Rectal smooth muscle tissue (tissue), 1 donor: Measurements from ENCODE around the gene PRAMEF18.
"Not testable (repeated sequence)": the region's sequence is repeated elsewhere in the genome, so short reads cannot be mapped to it uniquely, and the experiment has no call there.

Experiments
- H3K27ac ChIP-seq: one replicate; pipeline ENCODE4 v1.7.0; 2013; ENCODE audit warnings: low read depth, low read length, inconsistent platforms
- H3K27me3 ChIP-seq: one replicate; pipeline ENCODE4 v1.7.0; 2013; ENCODE audit warnings: low read length; ENCODE audit not compliant: control insufficient read depth, insufficient read depth
- H3K36me3 ChIP-seq: one replicate; pipeline ENCODE4 v1.7.0; 2013; ENCODE audit warnings: low read length; ENCODE audit not compliant: control insufficient read depth, insufficient read depth
- H3K4me1 ChIP-seq: one replicate; pipeline ENCODE4 v1.7.0; 2013; ENCODE audit warnings: low read length; ENCODE audit not compliant: control insufficient read depth, insufficient read depth
- H3K4me3 ChIP-seq: one replicate; pipeline ENCODE4 v1.7.0; 2013; ENCODE audit warnings: low read length
- H3K9ac ChIP-seq: one replicate; pipeline ENCODE4 v1.7.0; 2013; ENCODE audit warnings: low read length

PRAMEF18 gene

DNA sequence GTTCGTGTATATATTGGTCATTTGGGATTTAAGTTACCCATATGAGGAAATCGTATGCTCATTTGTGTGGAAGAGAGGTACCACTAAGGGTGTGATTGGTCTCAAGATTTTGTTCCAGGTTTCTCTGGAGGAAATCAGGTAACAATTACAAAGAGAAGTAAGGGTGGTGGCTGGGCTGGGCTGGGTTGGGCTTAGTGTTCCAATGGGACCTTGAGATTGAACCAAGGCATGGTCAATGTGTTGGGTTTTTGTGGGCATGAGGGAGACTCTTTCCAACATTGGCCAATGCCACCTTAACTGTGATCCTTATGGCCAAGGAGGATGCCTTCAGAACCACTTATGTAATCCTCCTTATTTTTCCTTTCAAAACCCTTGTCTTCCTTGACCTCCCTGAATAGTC lies 4.6 kb upstream of the PRAMEF18 start:
- not testable (repeated sequence) for H3K27ac ChIP-seq, H3K36me3 ChIP-seq, H3K4me1 ChIP-seq, H3K27me3 ChIP-seq, H3K4me3 ChIP-seq, H3K9ac ChIP-seq

DNA sequence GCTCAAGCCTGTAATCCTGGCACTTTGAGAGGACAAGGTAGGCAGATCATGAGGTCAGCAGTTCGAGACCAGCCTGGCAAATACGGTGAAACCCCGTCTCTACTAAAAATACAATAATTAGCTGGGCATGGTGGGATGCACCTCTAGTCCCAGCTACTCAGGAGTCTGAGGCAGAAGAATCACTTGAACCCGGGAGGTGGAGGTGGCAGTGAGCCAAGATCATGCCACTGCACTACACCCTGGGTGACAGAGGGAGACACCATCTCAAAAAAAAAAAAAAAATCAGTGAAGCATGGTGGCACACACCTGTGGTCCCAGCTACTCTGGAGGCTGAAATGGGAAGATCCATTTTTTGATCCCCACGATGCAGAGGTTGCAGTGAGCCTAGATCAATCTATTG lies 4.1 kb upstream of the PRAMEF18 start:
- not testable (repeated sequence) for H3K27ac ChIP-seq, H3K4me3 ChIP-seq, H3K36me3 ChIP-seq, H3K4me1 ChIP-seq, H3K27me3 ChIP-seq, H3K9ac ChIP-seq

DNA sequence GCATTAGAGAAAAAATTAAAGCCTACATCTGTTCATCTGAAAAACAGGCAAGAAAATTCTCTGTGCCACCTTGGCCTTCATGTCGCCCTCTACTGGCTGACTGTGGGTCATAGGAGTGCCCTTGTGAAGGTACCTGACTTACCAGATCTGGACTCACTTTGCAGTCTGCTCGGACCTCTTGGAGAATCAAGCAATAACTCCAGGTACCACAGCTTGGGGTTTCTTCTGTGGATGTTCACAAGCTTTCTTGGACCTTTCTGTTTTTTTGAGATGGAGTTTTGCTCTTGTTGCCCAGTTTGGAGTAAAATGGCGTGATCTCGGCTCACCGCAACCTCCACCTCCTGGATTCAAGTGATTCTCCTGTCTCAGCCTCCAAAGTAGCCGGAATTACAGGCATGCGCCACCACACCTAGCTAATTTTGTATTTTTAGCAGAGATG lies 2.4 kb upstream of the PRAMEF18 start:
- Histone ChIP-seq H3K27ac (no peak overlapping the region), H3K4me1 (no peaks in the 10 kb centered on the region), H3K4me3 (no peak overlapping the region), H3K27me3 (no peaks in the 10 kb centered on the region), H3K36me3 (no peaks in the 10 kb centered on the region), H3K9ac (no peak overlapping the region)

DNA sequence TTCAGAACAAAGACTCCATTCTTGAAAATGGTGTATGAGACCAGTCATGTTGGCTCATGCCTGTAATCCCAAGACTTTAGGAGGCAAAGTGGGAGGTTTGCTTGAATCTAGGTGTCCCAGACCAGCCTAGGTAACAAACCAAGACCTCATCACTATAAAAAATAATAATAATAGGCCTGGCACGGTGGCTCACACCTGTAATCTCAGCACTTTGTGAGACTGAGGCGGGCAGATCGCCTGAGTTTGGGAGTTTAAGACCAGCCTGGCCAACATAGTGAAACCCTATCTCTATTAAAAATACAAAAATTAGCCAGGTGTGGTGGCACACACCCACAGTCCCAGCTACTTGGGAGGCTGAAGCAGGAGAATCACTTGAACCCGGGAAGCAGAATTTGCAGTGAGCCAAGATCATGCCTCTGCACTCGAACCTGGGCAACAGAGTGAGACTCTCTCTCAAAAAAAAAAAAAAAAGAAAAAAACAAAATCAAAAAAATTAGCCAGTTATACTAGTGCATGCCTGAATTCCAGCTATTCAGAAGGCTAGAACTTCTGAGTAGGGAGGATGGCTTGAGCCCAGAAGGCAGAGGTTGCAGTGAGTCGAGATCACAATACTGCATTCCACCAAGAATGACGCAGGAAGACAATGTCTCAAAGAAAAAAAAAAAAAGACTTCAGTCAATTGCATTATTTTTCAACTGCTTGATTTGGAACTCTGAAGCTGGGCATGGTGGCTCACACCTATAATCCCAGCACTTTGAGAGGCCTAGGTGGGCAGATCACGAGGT lies 1.5 kb upstream of the PRAMEF18 start:
- H3K4me1 ChIP-seq, H3K9ac ChIP-seq, H3K36me3 ChIP-seq, H3K4me3 ChIP-seq, H3K27me3 ChIP-seq, H3K27ac ChIP-seq: not testable (repeated sequence)

DNA sequence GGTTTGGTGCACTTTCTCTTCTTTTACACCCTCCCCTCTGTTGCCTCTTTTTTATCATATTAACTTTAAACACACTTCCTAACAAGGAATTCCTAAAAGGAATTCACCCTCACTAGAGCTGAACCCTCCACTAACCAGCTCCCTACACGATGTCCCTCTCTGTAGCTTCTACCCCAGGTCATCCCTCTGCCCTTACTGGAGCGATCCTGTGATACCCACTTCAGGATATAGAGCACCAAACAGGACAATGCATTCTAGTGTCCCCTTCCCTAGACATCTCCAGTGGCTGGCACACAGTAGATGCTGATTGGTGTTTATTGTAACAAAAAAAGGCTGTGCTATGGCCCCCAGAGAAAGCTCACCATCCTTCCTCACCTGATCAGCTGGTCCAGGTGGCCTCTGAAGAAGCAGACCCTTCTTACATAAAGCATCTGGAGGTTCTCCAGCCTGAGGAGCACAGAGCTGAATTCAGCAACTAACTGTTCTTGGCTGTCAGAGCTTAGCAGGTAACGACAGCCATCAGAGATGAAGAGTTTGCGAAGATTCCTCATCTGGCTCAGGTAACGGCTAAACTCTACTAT lies 1.4 kb downstream of the PRAMEF18 start:
- H3K9ac ChIP-seq = no peak overlapping the region
- no peak overlapping the region for H3K4me3 ChIP-seq
- no peaks in the 10 kb centered on the region for H3K27me3 ChIP-seq
- H3K4me1 ChIP-seq = no peaks in the 10 kb centered on the region
- no peaks in the 10 kb centered on the region for H3K36me3 ChIP-seq
- H3K27ac ChIP-seq = no peak overlapping the region

DNA sequence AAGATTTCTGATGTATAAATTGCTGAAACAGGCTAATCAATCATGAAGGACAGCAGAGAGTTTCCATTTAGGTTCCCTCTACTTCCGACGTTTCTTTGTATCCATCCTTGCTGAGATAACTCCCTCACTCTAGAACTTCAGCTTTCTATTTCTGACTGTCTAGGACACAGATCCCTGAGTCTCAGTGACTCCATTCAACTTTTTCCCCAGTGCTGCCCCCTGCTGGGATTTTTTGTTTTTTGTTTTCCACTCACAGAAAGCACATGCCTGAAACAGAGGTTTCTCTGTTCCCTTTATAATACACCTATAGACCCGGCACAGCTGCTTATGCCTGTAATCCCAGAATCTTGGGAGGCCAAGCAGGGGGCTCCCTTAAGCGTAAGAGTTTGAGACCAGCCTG lies 3.2 kb downstream of the PRAMEF18 start:
- H3K27me3 ChIP-seq, H3K27ac ChIP-seq, H3K4me3 ChIP-seq, H3K9ac ChIP-seq, H3K36me3 ChIP-seq, H3K4me1 ChIP-seq: not testable (repeated sequence)

DNA sequence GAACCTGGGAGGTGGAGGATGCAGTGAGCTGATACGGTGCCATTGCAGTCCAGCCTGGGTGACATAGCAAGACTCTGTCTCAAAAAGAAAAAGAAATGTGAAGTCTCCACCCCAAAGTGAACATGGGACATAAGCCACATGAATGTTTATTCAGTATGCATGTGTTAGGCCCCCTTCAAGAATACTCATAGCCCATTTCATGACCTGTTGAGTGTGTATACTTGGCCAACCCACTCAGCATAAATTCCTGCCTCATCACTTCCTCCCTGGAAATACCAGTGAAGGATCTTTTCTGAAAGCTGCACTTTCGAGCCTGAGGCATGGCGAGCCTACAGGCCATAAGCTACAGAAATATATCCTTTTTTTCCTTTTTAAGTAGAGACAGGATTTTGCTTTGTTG lies 6.8 kb downstream of the PRAMEF18 start:
- H3K27ac ChIP-seq, H3K4me3 ChIP-seq, H3K9ac ChIP-seq, H3K36me3 ChIP-seq, H3K27me3 ChIP-seq, H3K4me1 ChIP-seq: not testable (repeated sequence)

DNA sequence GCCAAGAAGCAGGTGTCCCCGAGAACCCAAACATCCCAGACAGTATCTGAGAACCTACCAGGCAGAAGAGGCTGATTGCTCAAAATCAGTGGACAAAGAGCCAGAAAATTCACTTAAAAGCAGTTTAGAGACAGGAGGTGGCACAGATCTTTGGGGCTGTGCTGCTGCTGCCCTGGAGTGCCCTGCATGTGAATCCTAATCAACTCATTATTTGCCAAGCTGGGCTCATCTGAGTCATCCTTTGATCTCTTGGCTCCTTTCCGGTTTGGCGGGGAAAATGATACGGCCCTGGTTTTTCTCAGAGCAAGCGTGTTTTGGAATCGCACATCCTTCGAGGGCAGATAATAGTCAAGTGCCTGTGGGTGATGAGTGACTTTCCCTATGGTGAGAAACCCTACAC lies 9.3 kb downstream of the PRAMEF18 start:
- not testable (repeated sequence) for H3K27me3 ChIP-seq, H3K4me3 ChIP-seq, H3K9ac ChIP-seq, H3K36me3 ChIP-seq, H3K4me1 ChIP-seq, H3K27ac ChIP-seq

DNA sequence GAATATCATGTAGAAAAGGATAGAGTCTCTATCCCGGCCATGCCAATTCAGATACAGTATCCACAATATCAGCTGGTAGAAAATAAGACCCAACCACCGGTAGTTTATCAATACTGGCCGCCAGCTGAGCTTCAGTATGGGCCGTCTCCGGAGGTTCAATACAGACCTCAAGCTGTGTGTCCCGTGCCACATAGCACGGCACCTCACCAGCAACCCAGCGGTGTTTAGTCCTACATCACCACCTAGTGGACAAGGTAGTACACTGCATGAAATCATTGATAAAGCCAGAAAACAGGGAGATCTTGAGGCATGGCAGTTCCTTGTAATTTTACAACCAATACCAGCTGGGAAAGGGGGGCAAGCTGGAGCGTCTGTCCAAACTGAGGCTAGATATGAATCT lies 17.2 kb downstream of the PRAMEF18 start:
- H3K36me3 ChIP-seq, H3K9ac ChIP-seq, H3K27ac ChIP-seq, H3K4me3 ChIP-seq, H3K27me3 ChIP-seq, H3K4me1 ChIP-seq: not testable (repeated sequence)

DNA sequence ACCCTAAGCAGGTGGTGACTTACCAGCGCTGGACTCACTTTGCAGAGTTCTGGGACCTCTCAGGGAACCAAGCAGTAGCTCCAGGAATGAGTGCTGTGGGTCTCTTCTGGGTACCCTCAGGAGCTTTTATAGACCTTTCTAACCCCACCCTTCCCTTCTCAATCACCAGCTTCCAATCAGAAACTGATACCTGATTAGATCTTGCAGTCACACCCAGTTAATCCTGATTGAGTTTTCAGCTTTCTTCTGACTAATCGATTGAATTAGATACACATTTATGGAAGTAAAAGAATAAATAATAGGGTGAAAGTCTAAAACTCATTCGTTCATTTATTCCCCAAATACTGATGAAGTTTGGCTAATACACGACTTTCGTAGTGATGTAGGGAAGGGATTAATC lies 24.6 kb downstream of the PRAMEF18 start, which contains the start of gene PRAMEF13:
Gene PRAMEF13, minus strand, starts transcription at position 101 of the 400 bp plus-strand sequence. CDS start 1,820 bp downstream, outside the sequence.
- H3K27me3 ChIP-seq, H3K4me3 ChIP-seq, H3K9ac ChIP-seq: not testable (repeated sequence)

More for the DNA sequence above, 24.6 kb downstream of the PRAMEF18 start, which contains the start of gene PRAMEF13:
- H3K36me3 ChIP-seq, H3K27ac ChIP-seq, H3K4me1 ChIP-seq: not testable (repeated sequence)
